Testis (tissue), 2 donors: ENCODE measurements around the gene PRDM8.

Experiments
- CTCF ChIP-seq, 3 experiments: fragments of 450-650 bp in 2 of 3; fragments of 200-600 bp in 1 of 3; sonication (generic) in 1 of 3; IDR thresholded peaks; one replicate each; pipeline ENCODE4 v1.5.1; 2016 to 2019; ENCODE audit warnings: antibody characterized with exemption in 3 of 3, mild to moderate bottlenecking in 2 of 3, moderate library complexity in 1 of 3
- POLR2A ChIP-seq: fragments of 450-650 bp; IDR thresholded peaks from one replicate; pipeline ENCODE4 v1.6.1; 2017; ENCODE audit warnings: antibody characterized with exemption, mild to moderate bottlenecking, moderate library complexity

- TF ChIP-seq CTCF (IDR thresholded peaks at IDR 0.05) (no peak), POLR2A (no peak)
Observed at GRCh38 chr4:80228460-80228859, 31.2 kb downstream of the PRDM8 start.
